ENCODE measurements around the gene PALM3. TPM values are rescaled to one million over a fixed set of nuclear protein-coding genes. Genes with fewer than 3 reads are reported as not detected.

The PALM3 gene
- total RNA-seq, 1 donor from 2014 or later = 0.95 TPM

- H3K4me1 Mint-ChIP-seq (ENCODE audit: low read depth) = no peaks in the 10 kb centered on the region
- H3K27me3 Mint-ChIP-seq (ENCODE audit: low read depth) = no peaks in the 10 kb centered on the region
- no peak for DNase-seq (ENCODE audit: low spot score)
- no peaks in the 10 kb centered on the region for H3K36me3 Mint-ChIP-seq (ENCODE audit: low read depth)
- TF ChIP-seq, protein P1, sequence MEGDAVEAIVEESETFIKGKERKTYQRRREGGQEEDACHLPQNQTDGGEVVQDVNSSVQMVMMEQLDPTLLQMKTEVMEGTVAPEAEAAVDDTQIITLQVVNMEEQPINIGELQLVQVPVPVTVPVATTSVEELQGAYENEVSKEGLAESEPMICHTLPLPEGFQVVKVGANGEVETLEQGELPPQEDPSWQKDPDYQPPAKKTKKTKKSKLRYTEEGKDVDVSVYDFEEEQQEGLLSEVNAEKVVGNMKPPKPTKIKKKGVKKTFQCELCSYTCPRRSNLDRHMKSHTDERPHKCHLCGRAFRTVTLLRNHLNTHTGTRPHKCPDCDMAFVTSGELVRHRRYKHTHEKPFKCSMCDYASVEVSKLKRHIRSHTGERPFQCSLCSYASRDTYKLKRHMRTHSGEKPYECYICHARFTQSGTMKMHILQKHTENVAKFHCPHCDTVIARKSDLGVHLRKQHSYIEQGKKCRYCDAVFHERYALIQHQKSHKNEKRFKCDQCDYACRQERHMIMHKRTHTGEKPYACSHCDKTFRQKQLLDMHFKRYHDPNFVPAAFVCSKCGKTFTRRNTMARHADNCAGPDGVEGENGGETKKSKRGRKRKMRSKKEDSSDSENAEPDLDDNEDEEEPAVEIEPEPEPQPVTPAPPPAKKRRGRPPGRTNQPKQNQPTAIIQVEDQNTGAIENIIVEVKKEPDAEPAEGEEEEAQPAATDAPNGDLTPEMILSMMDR (IDR thresholded peaks at IDR 0.05) = no peak
- H3K27ac Mint-ChIP-seq (ENCODE audit: unreplicated experiment) = no peak overlapping the region
- H3K9me3 Mint-ChIP-seq (ENCODE audit: low read depth) = no peaks in the 10 kb centered on the region
- no peak overlapping the region for H3K4me3 Mint-ChIP-seq (ENCODE audit: unreplicated experiment)
Observed at GRCh38 chr19:14012378-14012915, 49.4 kb downstream of the PALM3 start.

DNA sequence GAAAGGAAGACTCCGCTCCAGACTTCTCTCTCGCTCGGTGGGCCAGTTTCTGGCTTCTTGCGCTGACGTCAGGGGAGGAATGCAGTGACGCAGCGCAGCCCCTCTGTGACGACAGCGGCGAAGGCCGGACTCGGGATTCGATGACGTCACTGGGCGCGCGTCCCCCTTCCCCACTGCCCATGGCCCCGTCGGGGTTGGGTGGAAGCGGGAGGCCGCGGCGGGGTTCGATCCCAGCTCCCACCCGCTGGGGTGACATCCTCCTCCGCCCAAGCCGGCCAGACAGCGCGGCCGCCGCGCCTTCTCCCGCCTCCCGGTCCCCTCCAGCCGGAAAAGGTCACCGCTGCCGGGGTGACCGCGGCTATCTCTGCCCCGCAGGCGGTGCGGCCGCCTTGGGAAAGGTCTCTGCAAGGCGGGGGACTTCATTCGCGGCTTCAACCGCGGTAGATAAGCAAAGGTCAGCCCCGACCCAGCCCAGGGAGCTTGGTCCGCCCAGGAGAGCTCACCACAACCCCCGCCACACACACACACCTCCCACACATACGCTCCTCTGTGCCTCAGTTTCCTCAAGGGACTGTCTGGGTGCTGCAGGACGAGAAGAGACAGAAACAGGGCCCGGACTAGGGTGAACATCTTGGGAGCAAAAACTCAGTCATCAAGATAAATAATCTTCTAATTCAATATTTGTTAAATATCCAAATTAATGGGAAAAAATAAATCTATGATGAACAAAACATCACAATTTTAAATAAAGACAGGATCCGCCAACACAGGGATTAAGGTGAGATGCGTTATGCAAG lies 54.9 kb downstream of the PALM3 start:
- H3K4me3 Mint-ChIP-seq (ENCODE audit: unreplicated experiment) = peak overlapping the region; percentile 97
- no peaks in the 10 kb centered on the region for H3K36me3 Mint-ChIP-seq (ENCODE audit: low read depth)
- H3K27me3 Mint-ChIP-seq (ENCODE audit: low read depth) = no peaks in the 10 kb centered on the region
- peaks cover 22% of the 10 kb centered on the region for H3K4me1 Mint-ChIP-seq (ENCODE audit: low read depth)
- H3K9me3 Mint-ChIP-seq (ENCODE audit: low read depth) = no peaks in the 10 kb centered on the region
- TF ChIP-seq, protein P1 (IDR thresholded peaks at IDR 0.05) = no peak
- H3K27ac Mint-ChIP-seq (ENCODE audit: unreplicated experiment) = peak overlapping the region; percentile 100
- no peak for DNase-seq (ENCODE audit: low spot score)

DNA sequence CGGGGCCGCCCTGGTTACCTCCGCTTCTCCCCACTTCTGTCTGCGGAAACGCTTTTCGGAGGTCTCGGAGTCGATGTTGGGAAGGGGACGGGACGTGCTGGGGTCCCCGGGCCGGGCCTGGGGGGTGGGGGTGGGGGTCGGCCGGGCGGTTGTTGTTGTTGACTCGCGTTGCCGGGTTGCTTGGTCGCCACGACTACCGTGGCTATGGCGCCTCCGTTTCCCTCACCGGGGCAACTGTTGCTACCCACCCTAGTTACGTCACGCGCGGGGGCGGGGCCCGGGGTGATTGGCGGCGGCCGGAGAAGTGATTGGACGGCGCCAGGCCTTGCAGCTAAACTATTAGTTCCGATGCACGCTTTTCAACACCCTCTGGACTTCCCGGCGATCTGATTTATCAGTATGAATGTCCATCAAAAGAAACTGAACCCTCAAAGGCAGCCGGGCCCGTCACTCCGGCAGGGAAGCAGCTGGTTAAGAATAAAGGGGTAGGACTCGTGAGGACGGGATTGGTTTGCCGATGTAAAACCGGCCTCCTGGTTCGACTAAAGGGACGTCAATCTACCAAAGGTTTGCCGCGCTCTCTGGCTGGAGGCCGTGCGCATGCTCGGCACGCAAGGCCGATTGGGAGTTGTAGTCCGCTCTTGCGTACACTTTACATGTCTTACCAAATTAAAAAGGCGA lies 55.7 kb downstream of the PALM3 start, which contains the start of gene RFX1:
RFX1 (minus strand) TSS at position 236 of the 681 bp plus-strand sequence. CDS start 12,477 bp downstream, outside the sequence.
- Mint-ChIP-seq H3K9me3 (ENCODE audit: low read depth) (no peaks in the 10 kb centered on the region), H3K27ac (ENCODE audit: unreplicated experiment) (peak within 1 kb of the TSS; percentile 100), H3K36me3 (ENCODE audit: low read depth) (no peaks in the 10 kb centered on the region), H3K4me1 (ENCODE audit: low read depth) (peaks cover 22% of the 10 kb centered on the region), H3K4me3 (ENCODE audit: unreplicated experiment) (peak within 1 kb of the TSS; percentile 97), H3K27me3 (ENCODE audit: low read depth) (no peaks in the 10 kb centered on the region)
- TF ChIP-seq, protein P1 (IDR thresholded peaks at IDR 0.05) = no peak
- peak; percentile 100 for DNase-seq (ENCODE audit: low spot score)

GRCh38 chr19:14005349-14006084 lies 56.4 kb downstream of the PALM3 start:
- Mint-ChIP-seq H3K27me3 (ENCODE audit: low read depth) (no peaks in the 10 kb centered on the region), H3K4me1 (ENCODE audit: low read depth) (peaks cover 22% of the 10 kb centered on the region), H3K9me3 (ENCODE audit: low read depth) (no peaks in the 10 kb centered on the region), H3K36me3 (ENCODE audit: low read depth) (peaks cover 2% of the 10 kb centered on the region), H3K27ac (ENCODE audit: unreplicated experiment) (peak overlapping the region; percentile 100), H3K4me3 (ENCODE audit: unreplicated experiment) (peak overlapping the region; percentile 54)
- no peak for DNase-seq (ENCODE audit: low spot score)
- TF ChIP-seq, protein P1 (IDR thresholded peaks at IDR 0.05) = no peak
